SK-N-DZ (cell line): ENCODE measurements around the gene GRIK3. TPM values are rescaled to one million over a fixed set of nuclear protein-coding genes. Genes with fewer than 3 reads are reported as not detected.
"Not testable (repeated sequence)": the region's sequence is repeated elsewhere in the genome, so short reads cannot be mapped to it uniquely, and the experiment has no call there.

ENCODE experiments used
- DNase-seq: peaks from one replicate; pipeline ENCODE4 v3.0.0-alpha.2; 2015; ENCODE audit warnings: low spot score
- polyA plus RNA-seq, 2 experiments: library from polyadenylated mRNA; depleted of rRNA; stranded (reverse); fragments of >200 nt; gene quantifications; 2 replicates each; pipeline ENCODE4 v1.2.3, GENCODE V29; 2014

Gene GRIK3
- polyA plus RNA-seq (2014; cell fraction: cytosol; rRNA removed): 7.6 and 10.0 TPM in 2 replicates
- 5.2 and 7.3 TPM in 2 replicates for polyA plus RNA-seq (2014; cell fraction: nucleus; rRNA removed)

DNA sequence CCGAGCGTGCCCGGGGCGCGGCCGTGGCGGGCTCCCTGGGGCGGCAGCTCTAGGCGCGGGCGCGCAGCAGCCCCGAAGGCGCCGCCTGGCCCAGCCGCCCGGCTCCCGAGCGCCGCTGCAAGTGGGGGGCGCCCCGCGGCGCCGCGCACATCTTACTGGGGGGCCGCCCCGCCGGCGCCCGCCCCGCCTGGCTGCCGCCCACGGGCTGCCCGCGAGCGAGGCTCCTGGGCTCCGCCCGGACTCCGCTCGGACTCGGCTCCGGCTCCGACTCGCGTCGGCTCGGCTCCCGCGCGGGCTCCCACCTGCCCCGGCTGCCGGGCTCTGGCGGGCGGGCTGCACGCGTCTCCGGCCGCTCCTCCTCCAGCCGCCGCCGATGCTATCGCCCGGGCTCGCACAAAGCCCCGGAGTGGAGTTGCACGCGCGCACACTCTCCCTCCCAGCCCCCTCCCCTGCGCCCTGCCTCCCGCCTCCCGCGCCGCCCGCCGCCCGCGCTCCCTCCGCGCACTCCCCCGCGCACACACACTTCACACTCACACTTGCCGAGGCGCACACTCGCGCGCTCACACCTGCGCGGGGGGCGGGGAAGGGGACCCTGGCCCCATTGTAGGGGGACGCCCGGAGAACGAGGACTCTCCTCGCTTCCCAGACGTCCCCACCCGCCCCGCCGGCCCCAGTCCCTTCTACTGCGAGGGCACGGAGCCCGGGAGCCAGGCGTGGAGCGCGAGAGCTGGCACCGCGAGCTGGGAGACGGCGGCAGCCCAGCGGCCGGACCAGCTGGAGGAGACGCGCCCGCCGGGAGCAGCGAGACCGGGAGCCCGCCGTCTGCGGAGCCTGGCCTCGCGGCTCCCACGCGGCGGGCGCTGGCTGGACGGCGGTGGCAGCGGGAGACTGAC is at the start of gene GRIK3:
TSS of gene GRIK3 (minus strand) at position 395 of the 893 bp plus-strand sequence. CDS start 407 bp downstream, outside the sequence.
- DNase-seq: peak; percentile 64

DNA sequence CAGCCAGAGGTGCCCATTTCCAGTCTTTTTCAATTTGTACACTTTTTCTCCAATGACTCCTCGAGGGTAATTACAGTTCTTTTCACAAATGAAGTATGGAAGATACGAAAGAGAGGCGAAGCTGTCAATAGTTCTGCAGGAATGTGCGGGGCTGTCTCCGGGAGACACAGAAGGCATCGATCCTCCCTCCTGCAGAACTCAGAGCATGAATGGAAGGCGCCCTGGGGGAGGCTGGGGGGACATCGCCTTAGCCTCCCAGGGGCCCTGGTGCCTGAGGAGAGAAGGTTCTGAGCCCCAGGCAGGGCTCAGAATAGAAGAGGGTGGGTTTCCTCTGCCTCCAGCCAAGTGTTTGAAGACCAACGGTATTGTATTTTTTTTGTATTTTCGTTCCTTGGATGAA is 49.7 kb upstream of the GRIK3 start:
- no peak for DNase-seq

DNA sequence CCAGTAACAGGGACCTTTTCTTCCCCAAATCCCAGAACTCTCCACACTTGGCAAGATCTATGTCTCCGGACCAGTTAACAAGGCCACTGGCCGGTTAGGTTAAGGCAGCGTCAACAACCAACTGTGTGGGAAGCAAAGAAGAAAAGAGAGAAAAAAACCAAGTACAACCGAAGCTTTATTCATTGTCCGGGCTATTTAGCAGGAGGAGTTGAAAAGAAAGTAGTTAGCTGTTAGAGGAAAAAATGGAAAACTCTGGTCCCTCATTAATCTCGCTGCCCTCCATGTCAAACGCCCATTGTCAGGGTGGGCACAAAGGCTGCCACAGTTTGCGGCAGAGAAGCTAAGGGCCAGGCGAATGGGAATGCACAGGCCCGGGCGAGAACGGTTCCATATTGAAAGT is 49.3 kb upstream of the GRIK3 start:
- DNase-seq: no peak

GRCh38 chr1:37080296-37080986 is 46.1 kb upstream of the GRIK3 start:
- DNase-seq: not testable (repeated sequence)

DNA sequence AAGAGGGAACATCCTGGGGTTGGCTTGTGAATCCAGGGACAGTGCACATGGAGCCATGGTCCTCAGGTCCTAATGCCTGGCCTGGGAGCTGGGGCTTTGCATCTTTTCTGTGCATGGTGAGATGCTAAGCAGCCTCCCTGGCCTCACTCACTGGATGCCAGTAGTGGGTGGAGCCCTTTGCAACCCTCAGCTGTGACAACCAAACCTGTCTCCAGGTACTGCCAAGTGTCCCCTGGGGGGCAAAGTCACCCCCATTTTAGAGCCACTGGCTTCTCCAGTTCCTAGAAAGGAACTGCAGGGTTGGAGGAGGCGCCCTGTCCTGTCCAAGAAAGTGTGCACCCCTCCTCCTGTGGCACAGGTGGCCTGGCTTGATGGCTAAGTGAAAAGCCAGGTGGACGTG is 44.6 kb upstream of the GRIK3 start:
- DNase-seq: no peak

GRCh38 chr1:37076168-37076567 is 41.9 kb upstream of the GRIK3 start:
- no peak for DNase-seq

DNA sequence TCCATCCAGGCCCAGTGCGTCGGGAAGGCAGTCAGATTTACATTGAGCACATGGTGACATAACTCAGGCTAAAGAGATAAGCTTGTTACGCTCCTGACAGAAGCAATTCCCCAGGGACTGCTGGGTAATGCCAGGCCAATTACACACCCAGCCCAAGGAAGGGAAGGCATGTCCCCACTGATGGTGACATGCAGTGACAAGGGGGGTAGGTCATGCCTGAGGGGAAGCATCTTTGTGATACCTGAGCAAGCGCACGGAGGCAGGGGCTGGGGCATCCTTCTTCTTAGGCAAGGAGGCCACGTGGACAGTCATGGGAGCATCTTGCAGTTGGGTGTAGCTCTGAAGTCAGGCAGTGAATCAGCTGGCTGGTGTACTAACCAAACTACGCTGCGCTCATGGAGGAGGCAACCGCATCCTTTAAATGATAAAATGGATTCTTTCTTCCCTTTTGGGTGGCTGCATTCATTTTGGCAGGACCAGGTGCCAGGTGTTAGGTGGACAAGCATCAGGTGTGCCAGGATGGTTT is 39.6 kb upstream of the GRIK3 start:
- DNase-seq: peak; percentile 83

GRCh38 chr1:37073152-37073853 is 39.0 kb upstream of the GRIK3 start:
- DNase-seq: no peak

- no peak for DNase-seq
These were observed 37.5 kb upstream of the GRIK3 start for GRCh38 chr1:37071829-37072228.

DNA sequence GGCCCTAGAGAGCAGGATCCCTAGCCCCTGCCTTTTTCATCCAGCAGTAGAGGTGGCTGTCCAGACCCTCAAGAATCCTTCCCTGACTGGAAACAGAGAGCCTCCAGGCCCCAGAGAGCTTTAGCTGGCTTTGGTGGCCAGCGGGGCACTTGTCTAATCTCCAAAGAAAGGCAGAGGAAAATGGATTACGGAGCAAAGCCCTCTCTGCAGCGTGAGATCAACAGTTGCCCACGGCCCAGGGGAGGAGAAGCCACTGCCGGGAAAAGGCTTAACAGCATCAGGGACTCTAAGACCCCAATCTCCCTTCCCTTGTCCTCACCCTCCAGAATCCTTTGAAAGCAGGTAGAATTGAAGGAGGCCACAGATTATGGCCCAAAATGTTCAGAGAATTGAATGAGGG is 35.8 kb upstream of the GRIK3 start:
- no peak for DNase-seq

- no peak for DNase-seq
These were observed 35.1 kb upstream of the GRIK3 start for GRCh38 chr1:37069406-37069805.

DNA sequence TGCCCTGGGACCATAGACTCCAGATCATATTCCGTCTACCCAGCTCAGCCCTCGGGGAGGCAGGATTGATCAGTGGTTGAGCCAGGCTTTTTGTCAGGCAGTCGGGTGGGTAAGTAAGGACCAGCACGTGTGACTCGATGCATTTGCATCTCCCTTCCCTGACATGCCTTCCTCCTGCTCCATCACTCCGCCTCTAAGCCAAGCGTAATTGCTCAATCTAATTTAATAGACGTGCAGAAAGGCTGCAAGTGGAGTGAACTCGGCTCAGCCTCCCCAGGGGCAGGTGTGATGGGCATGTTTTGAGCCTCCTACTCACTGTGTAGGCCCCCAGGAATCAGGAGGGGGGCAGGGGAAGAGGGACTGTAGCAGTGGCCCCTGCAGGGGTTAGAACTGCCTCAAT is 34.6 kb upstream of the GRIK3 start:
- peak; percentile 86 for DNase-seq

DNA sequence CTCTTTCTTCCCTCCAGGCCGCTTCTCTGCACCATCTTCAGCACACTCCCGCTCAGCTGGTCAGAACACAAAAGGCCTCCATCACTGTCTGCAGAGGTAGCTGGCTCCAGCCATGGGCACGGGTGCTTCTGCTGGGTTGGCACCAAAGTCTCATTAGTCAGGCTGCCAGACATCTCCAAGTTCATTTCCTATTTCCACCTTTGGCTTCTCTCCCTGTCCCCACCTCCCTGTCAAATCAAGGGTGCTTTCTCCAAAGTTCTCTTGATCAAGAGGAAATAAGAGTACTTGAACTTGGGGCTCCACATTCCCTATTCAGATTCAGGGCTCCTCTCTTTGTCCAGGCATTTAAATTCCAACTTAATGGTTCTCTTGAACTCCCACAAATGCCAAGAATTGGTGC is 33.9 kb upstream of the GRIK3 start:
- DNase-seq: no peak

GRCh38 chr1:37064039-37064438 is 29.7 kb upstream of the GRIK3 start:
- DNase-seq: no peak

DNA sequence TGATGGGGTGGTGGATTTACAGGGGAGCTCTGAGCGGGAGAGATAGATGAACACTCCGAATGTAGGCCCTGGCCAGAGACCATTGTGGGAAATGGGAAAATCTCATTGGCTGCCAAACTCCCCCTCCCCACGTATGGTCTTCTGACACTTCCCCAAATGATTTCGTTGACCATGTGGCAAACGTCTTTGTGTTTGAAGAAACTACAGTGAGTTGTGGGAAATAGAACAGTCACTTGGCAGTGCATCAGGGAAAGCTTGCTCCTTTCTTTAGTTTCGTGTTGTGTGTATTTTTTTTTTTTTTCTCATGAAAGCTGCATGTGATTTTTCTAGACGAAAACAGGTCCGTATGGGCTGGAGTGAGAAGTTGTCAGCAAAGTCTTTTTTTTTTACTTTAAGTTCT is 25.0 kb upstream of the GRIK3 start:
- DNase-seq: no peak

DNA sequence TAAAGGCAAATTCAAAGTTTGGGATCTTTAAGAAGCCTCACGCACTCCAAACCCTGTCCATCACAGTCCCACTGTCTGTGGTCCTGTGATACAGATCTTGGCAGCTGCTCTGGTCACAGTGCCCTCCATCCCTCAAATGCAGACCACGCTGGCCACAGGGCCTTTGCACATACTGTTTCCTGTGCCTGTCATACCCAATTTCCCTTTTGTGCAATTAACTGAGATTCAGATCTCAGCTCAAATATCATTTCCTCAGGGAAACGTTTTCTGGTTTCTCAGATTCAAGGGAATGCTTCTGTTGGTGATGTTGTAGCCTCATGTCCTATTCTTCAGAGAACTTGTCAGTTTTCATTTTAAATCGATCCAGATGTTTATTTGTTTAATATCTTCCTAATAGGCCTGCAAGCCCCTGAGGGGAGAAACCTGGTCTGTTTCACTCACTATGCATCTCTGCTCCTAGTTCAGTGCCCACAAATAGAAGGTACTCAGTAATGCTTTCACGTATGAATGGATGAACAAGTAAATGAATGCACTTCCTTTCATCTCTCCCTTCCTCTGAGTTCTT is 24.2 kb upstream of the GRIK3 start:
- no peak for DNase-seq

- peak; percentile 43 for DNase-seq
These were observed 22.0 kb upstream of the GRIK3 start for GRCh38 chr1:37056325-37056724.

- DNase-seq: no peak
These were observed 21.3 kb upstream of the GRIK3 start for GRCh38 chr1:37055631-37056030.

- no peak for DNase-seq
These were observed 18.9 kb upstream of the GRIK3 start for GRCh38 chr1:37053173-37053572.

- no peak for DNase-seq
These were observed 17.8 kb upstream of the GRIK3 start for GRCh38 chr1:37052120-37052519.

GRCh38 chr1:37051346-37051745 is 17.0 kb upstream of the GRIK3 start:
- peak; percentile 35 for DNase-seq

GRCh38 chr1:37047542-37047941 is 13.2 kb upstream of the GRIK3 start:
- no peak for DNase-seq
